Activated naive CD8-positive, alpha-beta T cell treated with anti-CD3 and anti-CD28 coated beads, Interleukin-2, amount 50 U/mL, for 24 hours (primary cell): Measurements from ENCODE around the gene THEM5.
"Not testable (repeated sequence)": the region's sequence is repeated elsewhere in the genome, so short reads cannot be mapped to it uniquely, and the experiment has no call there.

Experiments used
- ATAC-seq: fragments of 150-1000 bp; cut with Tn5 transposase; one replicate; pipeline ENCODE4 v1.10.0; 2021
- DNase-seq: peaks from one replicate; pipeline ENCODE4 v3.0.0; 2021
- H3K27ac Mint-ChIP-seq: one replicate; pipeline ENCODE4 v1.8.0; 2021; ENCODE audit warnings: mild to moderate bottlenecking, mixed read lengths
- H3K27me3 Mint-ChIP-seq: one replicate; pipeline ENCODE4 v1.8.0; 2021; ENCODE audit warnings: mixed read lengths
- H3K36me3 Mint-ChIP-seq: one replicate; pipeline ENCODE4 v1.8.0; 2021; ENCODE audit warnings: low read depth, mixed read lengths
- H3K4me1 Mint-ChIP-seq: one replicate; pipeline ENCODE4 v1.8.0; 2021; ENCODE audit warnings: mixed read lengths
- H3K4me3 Mint-ChIP-seq: one replicate; pipeline ENCODE4 v1.8.0; 2021; ENCODE audit warnings: mild to moderate bottlenecking, moderate library complexity, mixed read lengths
- H3K9me3 Mint-ChIP-seq: one replicate; pipeline ENCODE4 v1.8.0; 2021; ENCODE audit warnings: mixed read lengths

The THEM5 gene

GRCh38 chr1:151853411-151853943 is at the start of gene THEM5:
Gene THEM5 (minus strand): TSS chr1:151853712. CDS start chr1:151853565, 147 bp downstream.
- H3K27ac Mint-ChIP-seq: no peak within 1 kb of the TSS
- H3K4me1 Mint-ChIP-seq: peaks cover 8% of the 10 kb centered on the region
- no peak within 1 kb of the TSS for H3K4me3 Mint-ChIP-seq
- no peaks in the 10 kb centered on the region for H3K9me3 Mint-ChIP-seq
- DNase-seq (no peak), ATAC-seq (no peak)
- H3K27me3 Mint-ChIP-seq: no peaks in the 10 kb centered on the region
- peaks cover 2% of the 10 kb centered on the region for H3K36me3 Mint-ChIP-seq

- Mint-ChIP-seq H3K4me3 (no peak overlapping the region), H3K36me3 (peaks cover 79% of the 10 kb centered on the region), H3K27ac (no peak overlapping the region), H3K9me3 (peaks cover 36% of the 10 kb centered on the region), H3K27me3 (no peaks in the 10 kb centered on the region), H3K4me1 (peaks cover 70% of the 10 kb centered on the region)
- DNase-seq: no peak
- no peak for ATAC-seq
Observed at GRCh38 chr1:151902858-151903257, 49.3 kb upstream of the THEM5 start.

- Mint-ChIP-seq H3K4me1 (peaks cover 67% of the 10 kb centered on the region), H3K36me3 (peaks cover 63% of the 10 kb centered on the region), H3K9me3 (peaks cover 24% of the 10 kb centered on the region)
- H3K27me3 Mint-ChIP-seq, H3K27ac Mint-ChIP-seq, DNase-seq, ATAC-seq, H3K4me3 Mint-ChIP-seq: not testable (repeated sequence)
Observed at GRCh38 chr1:151900804-151901203, 47.3 kb upstream of the THEM5 start.

GRCh38 chr1:151898519-151898991 is 45.0 kb upstream of the THEM5 start:
- H3K4me3 Mint-ChIP-seq: peak overlapping the region; percentile 63
- DNase-seq (peak; percentile 19), ATAC-seq (peak; percentile 52)
- peaks cover 24% of the 10 kb centered on the region for H3K9me3 Mint-ChIP-seq
- H3K27ac Mint-ChIP-seq: peak overlapping the region; percentile 87
- no peaks in the 10 kb centered on the region for H3K27me3 Mint-ChIP-seq
- peaks cover 47% of the 10 kb centered on the region for H3K4me1 Mint-ChIP-seq
- H3K36me3 Mint-ChIP-seq: peaks cover 64% of the 10 kb centered on the region

GRCh38 chr1:151897991-151898431 is 44.5 kb upstream of the THEM5 start:
- H3K36me3 Mint-ChIP-seq: peaks cover 64% of the 10 kb centered on the region
- peaks cover 47% of the 10 kb centered on the region for H3K4me1 Mint-ChIP-seq
- H3K27ac Mint-ChIP-seq: peak overlapping the region; percentile 87
- peaks cover 24% of the 10 kb centered on the region for H3K9me3 Mint-ChIP-seq
- H3K4me3 Mint-ChIP-seq: peak overlapping the region; percentile 63
- H3K27me3 Mint-ChIP-seq: no peaks in the 10 kb centered on the region
- DNase-seq: no peak
- no peak for ATAC-seq

- ATAC-seq (no peak), DNase-seq (no peak)
- Mint-ChIP-seq H3K36me3 (peaks cover 53% of the 10 kb centered on the region), H3K27ac (peak overlapping the region; percentile 48), H3K9me3 (no peaks in the 10 kb centered on the region), H3K4me3 (no peak overlapping the region), H3K4me1 (peaks cover 41% of the 10 kb centered on the region), H3K27me3 (no peaks in the 10 kb centered on the region)
Observed at GRCh38 chr1:151893176-151893924, 39.8 kb upstream of the THEM5 start.

GRCh38 chr1:151892190-151892589 is 38.7 kb upstream of the THEM5 start:
- Mint-ChIP-seq H3K4me1 (peaks cover 30% of the 10 kb centered on the region), H3K9me3 (no peaks in the 10 kb centered on the region), H3K36me3 (peaks cover 60% of the 10 kb centered on the region), H3K27ac (peak overlapping the region; percentile 45), H3K27me3 (no peaks in the 10 kb centered on the region), H3K4me3 (no peak overlapping the region)
- ATAC-seq: no peak
- DNase-seq: no peak

GRCh38 chr1:151891512-151891911 is 38.0 kb upstream of the THEM5 start:
- Mint-ChIP-seq H3K4me1 (peaks cover 24% of the 10 kb centered on the region), H3K4me3 (no peak overlapping the region), H3K9me3 (no peaks in the 10 kb centered on the region), H3K27ac (peak overlapping the region; percentile 73), H3K27me3 (no peaks in the 10 kb centered on the region), H3K36me3 (peaks cover 67% of the 10 kb centered on the region)
- DNase-seq: no peak
- no peak for ATAC-seq

- Mint-ChIP-seq H3K27me3 (no peaks in the 10 kb centered on the region), H3K27ac (peak overlapping the region; percentile 60), H3K36me3 (peaks cover 61% of the 10 kb centered on the region), H3K4me3 (no peak overlapping the region), H3K9me3 (no peaks in the 10 kb centered on the region), H3K4me1 (peaks cover 24% of the 10 kb centered on the region)
- ATAC-seq: no peak
- no peak for DNase-seq
Observed at GRCh38 chr1:151888972-151889570, 35.6 kb upstream of the THEM5 start.

- Mint-ChIP-seq H3K4me3 (no peak overlapping the region), H3K27ac (no peak overlapping the region), H3K9me3 (no peaks in the 10 kb centered on the region), H3K27me3 (no peaks in the 10 kb centered on the region), H3K4me1 (peaks cover 13% of the 10 kb centered on the region), H3K36me3 (peaks cover 50% of the 10 kb centered on the region)
- ATAC-seq (no peak), DNase-seq (no peak)
Observed at GRCh38 chr1:151887028-151887427, 33.5 kb upstream of the THEM5 start.

GRCh38 chr1:151885479-151885878 is 32.0 kb upstream of the THEM5 start:
- no peaks in the 10 kb centered on the region for H3K27me3 Mint-ChIP-seq
- no peaks in the 10 kb centered on the region for H3K4me1 Mint-ChIP-seq
- no peak for ATAC-seq
- peaks cover 37% of the 10 kb centered on the region for H3K36me3 Mint-ChIP-seq
- no peaks in the 10 kb centered on the region for H3K9me3 Mint-ChIP-seq
- no peak for DNase-seq
- no peak overlapping the region for H3K4me3 Mint-ChIP-seq
- no peak overlapping the region for H3K27ac Mint-ChIP-seq

- not testable (repeated sequence) for H3K27ac Mint-ChIP-seq, H3K9me3 Mint-ChIP-seq, ATAC-seq, H3K4me3 Mint-ChIP-seq, H3K27me3 Mint-ChIP-seq, H3K4me1 Mint-ChIP-seq, DNase-seq
- peaks cover 37% of the 10 kb centered on the region for H3K36me3 Mint-ChIP-seq
Observed at GRCh38 chr1:151884879-151885278, 31.4 kb upstream of the THEM5 start.

GRCh38 chr1:151884445-151884844 is 30.9 kb upstream of the THEM5 start:
- peaks cover 36% of the 10 kb centered on the region for H3K36me3 Mint-ChIP-seq
- not testable (repeated sequence) for H3K4me1 Mint-ChIP-seq, H3K27me3 Mint-ChIP-seq, H3K4me3 Mint-ChIP-seq, ATAC-seq, H3K27ac Mint-ChIP-seq, DNase-seq, H3K9me3 Mint-ChIP-seq

GRCh38 chr1:151883898-151884297 is 30.4 kb upstream of the THEM5 start:
- not testable (repeated sequence) for H3K4me3 Mint-ChIP-seq, H3K9me3 Mint-ChIP-seq, H3K27me3 Mint-ChIP-seq, ATAC-seq, H3K27ac Mint-ChIP-seq, H3K4me1 Mint-ChIP-seq, DNase-seq
- peaks cover 31% of the 10 kb centered on the region for H3K36me3 Mint-ChIP-seq

GRCh38 chr1:151882918-151883317 is 29.4 kb upstream of the THEM5 start:
- peak overlapping the region; percentile 26 for H3K27ac Mint-ChIP-seq
- H3K4me1 Mint-ChIP-seq, H3K4me3 Mint-ChIP-seq, H3K27me3 Mint-ChIP-seq, ATAC-seq, DNase-seq, H3K9me3 Mint-ChIP-seq: not testable (repeated sequence)
- H3K36me3 Mint-ChIP-seq: peaks cover 26% of the 10 kb centered on the region
